ENCODE data around the gene GATA5.

DNA sequence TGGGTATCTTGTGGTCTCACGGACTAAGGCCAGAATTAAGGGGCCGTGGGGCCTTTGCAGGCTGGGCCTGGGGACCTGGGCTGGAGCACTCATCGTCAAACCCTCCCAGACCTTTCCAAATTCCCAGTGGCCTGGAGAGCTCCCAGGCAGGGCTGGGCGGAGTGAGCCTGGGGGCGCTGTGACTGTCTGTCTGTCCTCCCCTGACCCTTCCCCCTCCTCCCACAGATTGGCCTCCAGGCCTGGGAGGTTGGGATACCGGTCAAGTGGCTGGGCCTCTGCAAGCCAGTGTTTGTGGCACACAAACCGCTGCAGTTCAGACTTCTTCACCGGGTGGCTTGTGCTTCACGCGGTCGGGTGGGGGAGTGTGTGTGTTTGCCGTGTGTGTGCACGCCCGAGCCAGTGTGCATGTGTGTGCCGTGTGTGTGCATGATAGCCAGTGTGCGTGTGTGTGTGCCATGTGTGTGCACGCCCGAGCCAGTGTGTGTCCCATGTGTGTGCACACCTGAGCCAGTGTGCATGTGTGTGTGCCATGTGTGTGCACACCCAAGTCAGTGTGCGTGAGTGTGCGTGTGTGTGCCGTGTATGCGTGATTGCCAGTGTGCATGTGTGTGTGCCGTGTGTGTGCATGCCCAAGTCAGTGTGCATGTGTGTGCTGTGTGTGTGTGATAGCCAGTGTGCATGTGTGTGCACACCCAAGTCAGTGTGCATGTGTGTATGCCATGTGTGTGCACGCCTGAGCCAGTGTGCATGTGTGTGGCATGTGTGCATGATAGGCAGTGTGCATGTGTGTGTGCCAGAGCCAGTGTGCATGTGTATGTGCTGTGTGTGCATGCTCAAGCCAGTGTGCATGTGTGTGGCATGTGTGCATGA, 54.7 kb downstream of the GATA5 start:
- TF ChIP-seq EZH2 (IDR thresholded peaks at IDR 0.05; ENCODE audit: borderline replicate concordance, low read length), result no peak
- TF ChIP-seq CTCF (IDR thresholded peaks at IDR 0.05; ENCODE audit: low read length), result no peak
